Measurements from ENCODE around the gene FAM131B. TPM values are rescaled to one million over a fixed set of nuclear protein-coding genes. Genes with fewer than 3 reads are reported as not detected.

FAM131B gene
- total RNA-seq, 2 experiments from 2014 or later = 2.7 to 2.9 TPM

GRCh38 chr7:143368387-143368786 is 5.9 kb upstream of the FAM131B start:
- TF ChIP-seq CTCF (IDR thresholded peaks at IDR 0.05) = no peak
- ChIA-PET POLR2A (no interaction called here), CTCF (interaction anchor here (1.1 to 2.4 kb wide), 4 partner anchors 11 to 128 kb away, joined by 3 to 18 read pairs (median 6); no protein-coding TSS in a partner anchor)
- no peak overlapping the region for H3K4me3 Mint-ChIP-seq
- intact Hi-C loops (cut with micrococcal nuclease) = no loop called here
- H3K9me3 Mint-ChIP-seq = no peaks in the 10 kb centered on the region
- peaks cover 20% of the 10 kb centered on the region for H3K4me1 Mint-ChIP-seq (ENCODE audit: low read depth)
- peaks cover 13% of the 10 kb centered on the region for H3K27me3 Mint-ChIP-seq
- DNase-seq (no peak), ATAC-seq (no peak)
- no peak overlapping the region for H3K27ac Mint-ChIP-seq
- H3K36me3 Mint-ChIP-seq (ENCODE audit: low read depth) = no peaks in the 10 kb centered on the region

GRCh38 chr7:143367972-143368371 is 5.5 kb upstream of the FAM131B start:
- CTCF ChIA-PET = interaction anchor here (1.2 to 2.4 kb wide), 2 partner anchors 12 to 67 kb away, joined by 3 to 18 read pairs; no protein-coding TSS in a partner anchor
- POLR2A ChIA-PET = no interaction called here
- Mint-ChIP-seq H3K27me3 (peaks cover 17% of the 10 kb centered on the region), H3K9me3 (no peaks in the 10 kb centered on the region), H3K36me3 (ENCODE audit: low read depth) (no peaks in the 10 kb centered on the region), H3K4me1 (ENCODE audit: low read depth) (peaks cover 17% of the 10 kb centered on the region), H3K27ac (no peak overlapping the region), H3K4me3 (no peak overlapping the region)
- no peak for TF ChIP-seq CTCF (IDR thresholded peaks at IDR 0.05)
- ATAC-seq (no peak), DNase-seq (no peak)
- intact Hi-C loops (cut with micrococcal nuclease) = no loop called here

- H3K27me3 Mint-ChIP-seq = peaks cover 20% of the 10 kb centered on the region
- CTCF ChIA-PET = interaction anchor here (0.9 to 2.4 kb wide), 4 partner anchors 9 to 123 kb away, joined by 3 to 7 read pairs (median 4); no protein-coding TSS in a partner anchor
- intact Hi-C loops (cut with micrococcal nuclease) = no loop called here
- DNase-seq (no peak), ATAC-seq (no peak)
- POLR2A ChIA-PET = interaction anchor here (0.6 to 1.1 kb wide), 2 partner anchors 22 to 74 kb away, joined by 3 read pairs; no protein-coding TSS in a partner anchor
- H3K36me3 Mint-ChIP-seq (ENCODE audit: low read depth) = no peaks in the 10 kb centered on the region
- H3K27ac Mint-ChIP-seq = no peak overlapping the region
- no peak for TF ChIP-seq CTCF (IDR thresholded peaks at IDR 0.05)
- H3K4me3 Mint-ChIP-seq = peak overlapping the region; percentile 63
- H3K9me3 Mint-ChIP-seq = no peaks in the 10 kb centered on the region
- H3K4me1 Mint-ChIP-seq (ENCODE audit: low read depth) = no peaks in the 10 kb centered on the region
Measured at GRCh38 chr7:143363016-143363937, 764 bp upstream of the FAM131B start.

GRCh38 chr7:143361552-143362130 is 872 bp downstream of the FAM131B start:
- DNase-seq = no peak
- intact Hi-C loops (cut with micrococcal nuclease) = no loop called here
- no peaks in the 10 kb centered on the region for H3K9me3 Mint-ChIP-seq
- H3K36me3 Mint-ChIP-seq (ENCODE audit: low read depth) = no peaks in the 10 kb centered on the region
- peak overlapping the region; percentile 82 for H3K4me3 Mint-ChIP-seq
- peak; percentile 17 for ATAC-seq
- no peak for TF ChIP-seq CTCF (IDR thresholded peaks at IDR 0.05)
- POLR2A ChIA-PET = interaction anchor here (1.0 kb wide), 1 partner anchor 24 kb away, joined by 3 read pairs; no protein-coding TSS in a partner anchor
- H3K4me1 Mint-ChIP-seq (ENCODE audit: low read depth) = no peaks in the 10 kb centered on the region
- H3K27ac Mint-ChIP-seq = no peak overlapping the region
- H3K27me3 Mint-ChIP-seq = peaks cover 20% of the 10 kb centered on the region
- CTCF ChIA-PET = no interaction called here

All from activated CD8-positive, alpha-beta T cell treated with anti-CD3 and anti-CD28 coated beads for 36 hours (primary cell).